Forelimb muscle (tissue), 1 donor: ENCODE data around the gene RNU1-3. TPM values are rescaled to one million over a fixed set of nuclear protein-coding genes. Genes with fewer than 3 reads are reported as not detected.
"Not testable (repeated sequence)": the region's sequence is repeated elsewhere in the genome, so short reads cannot be mapped to it uniquely, and the experiment has no call there.

Experiments used
- DNase-seq: peaks from one replicate; pipeline ENCODE4 v3.0.0-alpha.2; 2013; ENCODE audit warnings: low read depth
- polyA plus RNA-seq: library from polyadenylated mRNA; unstranded; fragments of 120-200 nt; gene quantifications from one replicate; pipeline ENCODE4 v1.2.1, GENCODE V29; 2013; ENCODE audit not compliant: insufficient read length

Gene RNU1-3
- polyA plus RNA-seq, 1 donor, result not detected

DNA sequence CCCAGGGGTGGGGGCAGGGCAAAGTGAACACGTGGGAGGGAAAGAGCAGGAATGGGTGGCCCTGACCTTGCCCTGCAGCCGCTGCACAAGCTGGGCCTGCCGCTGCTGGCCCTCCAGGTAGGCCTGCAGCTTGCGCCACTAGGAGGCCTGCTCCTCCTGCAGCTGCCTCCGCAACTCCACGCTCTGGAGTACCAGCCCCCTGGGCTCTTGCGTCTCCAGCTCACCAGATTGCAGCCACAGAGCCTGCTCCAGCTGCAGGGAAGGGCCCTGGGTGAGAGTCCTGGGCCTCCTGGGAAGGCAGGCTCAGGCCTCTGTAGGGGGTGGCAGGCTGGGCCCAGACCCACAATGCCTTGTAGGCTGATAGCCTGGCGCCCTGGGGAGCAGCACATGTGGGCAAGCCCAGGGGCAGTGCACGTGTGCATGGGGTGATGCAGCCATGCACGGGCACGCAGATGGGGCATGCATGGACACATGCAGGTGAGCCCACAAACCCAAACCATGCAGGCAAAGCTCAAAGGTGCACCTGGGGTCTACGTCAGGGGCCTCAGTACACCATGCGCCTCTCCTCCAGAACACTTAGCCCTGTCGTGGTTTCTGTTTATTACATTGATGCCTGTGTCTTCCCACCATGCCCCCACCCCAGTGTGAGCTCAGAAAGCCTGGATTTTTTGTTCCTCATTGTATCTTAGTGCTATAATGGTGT is 9.6 kb downstream of the RNU1-3 start:
- not testable (repeated sequence) for DNase-seq

DNA sequence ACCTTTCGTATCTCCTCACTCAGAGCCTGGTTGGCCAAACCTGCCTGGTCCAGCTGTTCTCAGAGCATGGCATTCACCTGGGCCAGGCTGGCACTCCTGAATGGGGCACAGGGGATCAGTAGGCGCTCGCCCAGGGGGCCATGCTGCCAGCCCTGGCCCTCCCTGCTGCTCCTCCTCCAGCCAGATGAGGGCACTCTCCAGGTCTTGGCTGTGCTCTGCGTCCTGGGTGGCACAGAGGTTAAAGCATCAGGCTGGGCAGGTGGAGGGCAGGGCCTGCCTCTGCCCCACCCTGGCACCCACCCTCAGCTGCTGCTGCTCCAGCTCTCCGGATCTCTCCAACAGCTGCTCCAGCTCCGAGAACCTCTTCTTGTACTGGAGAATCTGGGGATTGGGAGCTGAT is 10.2 kb downstream of the RNU1-3 start:
- not testable (repeated sequence) for DNase-seq

DNA sequence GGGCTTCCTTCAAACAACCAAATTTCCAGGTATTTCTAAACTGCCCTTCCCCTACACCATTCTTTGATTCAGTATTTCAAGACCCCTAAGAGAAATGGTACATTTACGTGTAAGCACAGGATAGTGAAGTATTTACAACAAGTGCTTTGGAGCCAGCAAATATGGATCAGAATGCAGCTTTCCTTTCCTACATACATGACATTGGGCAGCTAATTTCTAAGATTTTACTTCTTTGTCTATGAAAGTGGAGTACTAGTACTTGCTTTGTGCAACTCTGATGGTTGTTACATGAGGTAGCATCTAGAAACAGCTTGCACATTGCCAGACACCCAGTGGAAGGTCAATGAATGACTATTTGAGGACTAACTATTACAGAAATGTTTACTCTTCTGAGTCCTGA is 15.2 kb downstream of the RNU1-3 start:
- DNase-seq, result not testable (repeated sequence)

DNA sequence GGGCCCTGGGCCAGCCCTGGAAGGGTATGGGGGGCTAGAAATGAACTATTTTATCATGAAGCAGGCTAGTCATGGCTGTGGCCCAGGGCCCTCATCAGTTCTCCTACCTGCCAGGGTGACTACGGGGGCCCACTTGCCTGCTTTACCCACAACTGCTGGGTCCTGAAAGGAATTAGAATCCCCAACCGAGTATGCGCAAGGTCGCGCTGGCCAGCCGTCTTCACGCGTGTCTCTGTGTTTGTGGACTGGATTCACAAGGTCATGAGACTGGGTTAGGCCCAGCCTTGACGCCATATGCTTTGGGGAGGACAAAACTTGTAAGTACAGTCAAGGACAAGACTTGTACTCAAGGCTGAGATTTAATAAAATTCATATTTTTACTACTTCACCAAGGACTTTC is 16.8 kb downstream of the RNU1-3 start:
- DNase-seq, result not testable (repeated sequence)

DNA sequence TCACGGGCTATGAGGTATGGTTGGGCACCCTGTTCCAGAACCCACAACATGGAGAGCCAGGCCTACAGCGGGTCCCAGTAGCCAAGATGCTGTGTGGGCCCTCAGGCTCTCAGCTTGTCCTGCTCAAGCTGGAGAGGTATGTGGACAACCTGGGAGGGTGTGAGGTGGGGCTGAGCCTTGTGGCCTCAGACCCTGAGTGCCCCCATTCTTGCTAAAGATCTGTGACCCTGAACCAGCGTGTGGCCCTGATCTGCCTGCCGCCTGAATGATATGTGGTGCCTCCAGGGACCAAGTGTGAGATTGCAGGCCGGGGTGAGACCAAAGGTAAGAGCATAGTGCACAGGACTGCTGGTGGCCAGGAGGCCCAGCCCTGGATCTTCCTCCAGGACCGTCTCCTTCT is 17.4 kb downstream of the RNU1-3 start:
- not testable (repeated sequence) for DNase-seq

DNA sequence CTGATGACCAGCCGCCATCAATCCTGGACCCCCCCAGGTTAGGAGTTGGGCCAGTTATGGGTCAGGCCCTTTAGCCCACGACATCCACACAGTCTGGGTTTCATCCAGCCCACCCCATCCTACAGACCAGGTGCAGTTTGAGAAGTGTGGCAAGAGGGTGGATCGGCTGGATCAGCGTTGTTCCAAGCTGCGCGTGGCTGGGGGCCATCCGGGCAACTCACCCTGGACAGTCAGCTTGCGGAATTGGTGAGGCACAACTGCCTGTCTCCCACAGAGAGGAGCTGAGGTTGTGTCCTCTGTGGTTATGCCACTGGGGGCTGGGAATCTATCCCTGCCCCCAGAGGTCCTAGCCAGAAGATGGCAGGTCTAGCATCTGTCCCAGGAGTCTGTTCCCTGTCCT is 18.0 kb downstream of the RNU1-3 start:
- DNase-seq, result not testable (repeated sequence)

DNA sequence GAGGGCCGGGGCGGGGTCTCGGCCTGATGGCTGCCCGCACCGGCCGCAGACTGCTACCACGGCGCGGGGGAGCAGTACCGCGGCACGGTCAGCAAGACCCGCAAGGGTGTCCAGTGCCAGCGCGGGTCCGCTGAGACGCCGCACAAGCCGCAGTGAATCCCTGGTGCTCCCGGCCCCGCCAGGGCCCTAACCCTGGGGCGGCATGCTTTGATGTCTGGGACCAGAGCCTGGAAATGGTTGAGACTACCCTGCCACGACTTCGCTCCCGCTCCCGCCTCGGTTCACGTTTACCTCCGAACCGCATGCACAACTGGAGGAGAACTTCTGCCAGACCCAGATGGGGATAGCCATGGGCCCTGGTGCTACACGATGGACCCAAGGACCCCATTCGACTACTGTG is 18.5 kb downstream of the RNU1-3 start:
- not testable (repeated sequence) for DNase-seq

DNA sequence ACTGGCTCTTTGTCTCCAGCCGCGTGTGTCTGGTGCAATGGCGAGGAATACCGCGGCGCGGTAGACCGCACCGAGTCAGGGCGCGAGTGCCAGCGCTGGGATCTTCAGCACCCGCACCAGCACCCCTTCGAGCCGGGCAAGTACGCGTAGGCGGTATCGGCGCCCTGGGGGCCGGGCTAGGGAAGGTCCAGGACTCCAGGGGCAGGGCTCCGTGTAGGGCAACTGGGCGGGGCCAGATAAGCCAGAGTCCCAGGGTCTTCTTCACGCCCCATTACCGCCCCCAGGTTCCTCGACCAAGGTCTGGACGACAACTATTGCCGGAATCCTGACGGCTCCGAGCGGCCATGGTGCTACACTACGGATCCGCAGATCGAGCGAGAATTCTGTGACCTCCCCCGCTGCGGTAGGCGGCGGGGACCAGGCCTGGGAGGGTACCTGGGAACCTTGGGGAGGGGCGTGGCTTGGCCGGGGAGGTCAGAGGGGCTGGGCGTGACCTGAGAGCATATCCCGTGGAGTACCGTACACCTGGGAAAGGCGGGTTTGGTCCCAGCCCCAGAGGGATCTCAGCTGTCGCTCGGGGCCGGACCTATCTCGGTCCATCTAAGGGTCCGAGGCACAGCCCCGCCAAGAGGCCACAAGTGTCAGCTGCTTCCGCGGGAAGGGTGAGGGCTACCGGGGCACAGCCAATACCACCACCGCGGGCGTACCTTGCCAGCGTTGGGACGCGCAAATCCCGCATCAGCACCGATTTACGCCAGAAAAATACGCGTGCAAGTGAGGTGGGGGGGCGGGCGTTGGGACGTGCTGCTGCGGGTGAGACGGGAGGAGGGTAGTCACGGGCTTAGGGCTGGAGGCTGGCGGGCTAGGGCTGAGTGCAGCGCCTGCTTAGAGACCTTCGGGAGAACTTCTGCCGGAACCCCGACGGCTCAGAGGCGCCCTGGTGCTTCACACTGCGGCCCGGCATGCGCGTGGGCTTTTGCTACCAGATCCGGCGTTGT is 19.3 kb downstream of the RNU1-3 start:
- DNase-seq, result not testable (repeated sequence)

DNA sequence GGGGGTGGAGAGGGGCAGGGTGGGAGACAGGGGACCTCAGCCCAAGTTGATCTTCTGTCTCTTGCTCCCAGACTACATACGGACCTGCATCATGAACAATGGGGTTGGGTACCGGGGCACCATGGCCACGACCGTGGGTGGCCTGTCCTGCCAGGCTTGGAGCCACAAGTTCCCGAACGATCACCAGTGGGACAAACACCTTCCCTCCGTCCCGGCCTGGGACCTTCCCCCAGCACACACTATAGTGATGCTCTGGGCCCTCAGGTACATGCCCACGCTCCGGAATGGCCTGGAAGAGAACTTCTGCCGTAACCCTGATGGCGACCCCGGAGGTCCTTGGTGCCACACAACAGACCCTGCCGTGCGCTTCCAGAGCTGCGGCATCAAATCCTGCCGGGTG is 20.0 kb downstream of the RNU1-3 start:
- DNase-seq, result not testable (repeated sequence)

DNA sequence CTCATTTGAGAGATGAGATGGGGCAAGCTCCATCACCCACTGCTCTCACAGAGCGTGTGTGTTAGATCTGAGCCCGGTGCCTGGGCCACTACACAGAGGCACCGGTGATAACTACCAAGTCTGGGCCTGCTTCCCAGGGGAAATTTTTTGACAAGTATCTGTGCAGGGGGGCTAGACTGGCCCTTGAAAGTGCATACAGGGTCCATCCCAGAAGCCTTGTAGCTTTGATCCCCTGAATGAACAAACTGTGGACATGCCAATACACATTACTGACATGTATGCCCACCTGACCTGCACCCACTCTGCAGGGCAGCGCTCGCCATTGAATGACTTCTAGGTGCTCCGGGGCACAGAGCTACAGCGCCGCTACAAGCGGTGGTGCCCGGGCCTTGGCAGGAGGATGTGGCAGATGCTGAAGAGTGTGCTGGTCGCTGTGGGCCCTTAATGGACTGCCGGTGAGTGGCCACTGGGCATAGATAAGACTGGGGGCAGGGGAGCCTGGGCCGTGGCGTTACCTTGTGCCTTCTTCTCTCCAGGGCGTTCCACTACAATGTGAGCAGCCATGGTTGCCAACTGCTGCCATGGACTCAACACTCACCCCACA is 20.6 kb downstream of the RNU1-3 start:
- not testable (repeated sequence) for DNase-seq

DNA sequence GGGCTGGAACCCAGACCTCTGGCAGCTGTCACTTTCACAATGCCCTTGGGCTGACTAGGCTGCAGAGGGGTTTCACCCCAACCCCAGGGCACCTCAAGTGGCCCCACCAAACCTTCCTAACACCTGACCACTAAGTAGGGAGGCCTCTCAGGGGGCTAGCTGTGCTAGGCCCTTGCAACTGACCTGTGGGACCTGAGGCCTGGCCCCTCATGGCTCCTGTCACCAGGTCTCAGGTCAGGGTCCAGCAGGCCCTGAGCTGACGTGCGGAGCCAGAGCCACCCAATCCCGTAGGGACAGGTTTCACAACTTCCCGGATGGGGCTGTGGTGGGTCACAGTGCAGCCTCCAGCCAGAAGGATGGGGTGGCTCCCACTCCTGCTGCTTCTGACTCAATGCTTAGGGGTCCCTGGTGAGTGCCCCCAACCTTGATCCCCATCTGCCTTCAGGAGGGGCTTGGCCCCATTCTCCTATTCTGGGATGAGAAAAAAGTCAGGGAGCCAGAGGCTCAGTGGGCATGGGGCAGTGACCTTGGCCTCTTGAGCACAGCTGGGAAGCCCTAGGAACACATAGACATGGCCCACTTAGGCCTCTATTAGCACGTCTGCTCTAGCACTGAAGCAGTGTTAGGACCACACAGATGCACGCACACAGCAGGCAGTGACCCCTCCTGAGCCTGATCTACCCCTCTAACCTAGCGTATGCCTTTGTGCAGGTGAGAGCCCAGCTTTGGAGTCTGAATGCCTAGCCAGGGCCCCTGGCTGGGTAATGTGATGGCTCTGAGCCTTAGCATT is 21.3 kb downstream of the RNU1-3 start:
- not testable (repeated sequence) for DNase-seq

DNA sequence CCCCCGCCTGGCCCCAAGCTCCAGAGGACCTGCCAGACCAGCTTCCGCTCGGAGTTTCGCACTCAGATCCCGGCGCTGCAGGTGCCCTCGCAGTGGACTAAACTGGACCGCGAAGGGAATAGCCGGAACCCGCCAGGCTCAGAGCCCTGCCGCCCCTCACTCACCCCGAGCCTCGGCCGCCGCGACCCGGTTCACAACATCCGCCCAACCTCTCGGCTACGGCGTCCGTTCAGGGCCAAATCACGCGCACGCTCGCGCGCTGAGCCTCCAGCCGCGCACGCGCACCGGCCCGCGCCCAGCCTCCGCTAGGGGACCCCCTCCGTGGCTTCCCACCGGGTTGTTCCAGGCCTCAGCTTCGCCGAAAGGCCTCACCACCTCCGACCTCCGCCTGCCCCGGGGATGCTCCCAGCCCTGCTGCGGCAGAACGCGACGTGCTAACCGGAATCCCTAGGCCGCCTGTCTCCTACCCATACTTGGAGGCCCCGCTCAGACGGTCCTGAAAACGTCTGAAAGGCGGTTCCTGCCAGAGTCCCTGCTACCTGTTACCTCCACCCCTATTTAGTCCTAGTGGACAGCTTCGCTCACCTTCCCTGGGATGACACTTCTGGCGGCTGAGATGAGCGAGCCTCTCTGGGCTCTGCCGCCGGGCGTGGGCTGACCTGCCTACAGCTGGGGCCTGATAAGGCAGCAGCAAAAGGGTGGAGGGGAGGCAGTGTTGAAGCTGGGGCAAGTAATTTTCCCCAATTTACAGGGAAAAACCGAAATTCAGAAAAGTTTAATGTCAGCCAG is 22.1 kb downstream of the RNU1-3 start:
- DNase-seq, result peak; percentile 97

DNA sequence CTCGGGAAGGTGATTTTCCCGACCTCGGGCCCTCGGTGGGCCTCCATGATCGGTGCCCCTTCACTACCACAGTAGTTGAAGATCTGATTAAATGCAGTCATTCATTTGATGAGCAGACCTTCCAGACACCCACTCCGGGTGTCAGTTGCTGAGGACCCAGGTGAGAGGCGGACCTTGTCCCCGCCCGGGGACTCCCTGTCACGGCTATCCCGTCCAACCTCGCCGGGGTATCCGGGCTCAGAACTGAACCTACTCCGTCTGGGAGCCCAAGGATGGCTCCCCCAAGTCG is 22.6 kb downstream of the RNU1-3 start:
- no peak for DNase-seq

DNA sequence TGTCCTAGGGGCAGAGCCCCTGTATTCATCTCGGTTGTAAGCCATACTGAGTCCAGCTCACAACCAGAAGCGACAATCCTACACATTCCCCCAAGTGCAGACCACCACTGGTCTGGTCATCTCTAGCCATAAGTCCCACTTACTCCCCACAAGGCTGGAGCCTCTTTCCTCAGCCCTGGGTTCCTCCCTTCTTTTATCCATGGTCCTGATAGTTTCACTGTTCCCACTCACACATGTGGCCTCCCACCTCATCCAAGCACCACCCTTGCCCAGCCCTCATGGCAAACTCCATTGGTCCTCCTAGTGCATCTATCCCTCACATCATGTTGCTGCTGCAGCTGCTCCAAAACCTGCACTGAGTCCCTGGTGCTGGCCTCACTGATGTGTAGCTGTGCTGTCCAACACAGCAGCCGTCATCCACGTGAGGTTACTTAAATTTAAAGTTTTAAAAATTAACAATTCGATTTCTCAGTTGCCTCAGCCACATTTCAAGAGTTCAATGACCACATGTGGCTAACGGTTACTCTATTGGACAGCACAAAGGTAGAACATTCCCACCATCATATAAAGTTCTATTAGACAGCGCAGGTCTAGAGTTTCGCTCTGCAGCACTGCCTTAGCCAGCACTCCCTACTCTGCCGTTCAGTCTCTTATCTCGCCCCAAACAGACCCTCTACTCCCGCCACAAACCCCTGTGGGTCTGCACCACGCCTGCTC is 23.1 kb downstream of the RNU1-3 start:
- DNase-seq, result not testable (repeated sequence)

DNA sequence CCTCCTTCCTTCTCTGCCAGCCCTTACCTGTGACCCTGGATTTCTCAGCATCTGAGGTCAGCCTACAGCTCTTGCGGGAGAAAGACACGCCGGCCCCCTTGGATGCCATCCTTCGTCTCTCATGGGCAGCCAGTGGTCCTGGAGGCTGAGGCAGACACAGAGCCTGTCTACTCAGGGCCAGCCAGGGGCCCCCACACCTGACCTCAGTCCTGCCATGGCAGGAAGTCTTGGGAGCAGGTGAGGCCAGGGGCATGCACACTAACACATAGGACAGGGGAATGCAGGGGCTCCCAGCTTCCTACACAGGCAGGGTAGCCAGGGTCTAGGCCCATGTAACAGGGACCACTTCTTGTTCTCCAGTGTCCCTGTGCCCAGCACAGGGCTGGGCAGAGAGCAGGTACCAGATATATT is 23.7 kb downstream of the RNU1-3 start:
- not testable (repeated sequence) for DNase-seq

DNA sequence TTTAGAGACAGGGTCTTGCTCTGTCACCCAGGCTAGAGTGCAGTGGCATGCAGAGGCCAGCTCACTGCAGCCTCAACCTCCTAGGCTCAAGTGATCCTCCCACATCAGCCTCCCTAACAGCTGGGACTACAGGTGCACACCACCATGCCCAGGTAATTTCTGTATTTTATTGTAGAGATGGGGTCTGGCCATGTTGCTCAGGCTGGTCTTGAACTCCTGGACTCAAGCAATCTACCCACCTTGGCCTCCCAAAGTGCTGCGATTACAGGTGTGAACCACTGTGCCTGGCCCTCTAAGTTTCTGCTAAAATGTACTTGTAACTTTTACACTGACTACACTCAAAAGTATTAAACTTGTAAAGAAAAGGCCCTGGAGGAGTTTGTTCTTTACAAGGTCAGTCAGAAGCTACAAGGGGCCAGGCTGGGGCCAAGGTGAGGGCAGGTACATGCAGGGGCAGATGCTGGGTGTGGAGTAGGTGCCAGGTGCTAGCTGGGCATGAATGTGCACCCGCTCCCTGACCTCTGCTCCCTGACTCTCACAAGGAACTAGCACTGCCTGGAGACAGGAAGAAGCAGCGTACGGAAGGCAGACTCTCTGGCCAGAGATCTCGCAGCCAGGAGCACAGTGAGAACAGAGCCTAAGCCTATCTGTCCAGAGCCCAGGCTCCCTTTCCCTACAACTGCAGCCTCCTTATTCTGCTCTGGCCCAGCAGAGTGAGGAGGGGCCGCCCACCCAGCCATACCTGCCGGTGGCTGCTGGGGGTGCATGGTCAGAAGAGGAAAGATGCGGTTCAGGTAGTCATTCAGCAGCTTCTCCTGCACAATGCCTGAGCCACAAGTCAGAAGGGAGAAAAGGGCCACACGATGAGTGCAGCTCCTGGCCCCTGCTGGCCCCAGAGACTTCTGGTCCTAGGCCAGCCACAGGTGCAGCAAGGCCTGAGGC is 24.5 kb downstream of the RNU1-3 start:
- not testable (repeated sequence) for DNase-seq

DNA sequence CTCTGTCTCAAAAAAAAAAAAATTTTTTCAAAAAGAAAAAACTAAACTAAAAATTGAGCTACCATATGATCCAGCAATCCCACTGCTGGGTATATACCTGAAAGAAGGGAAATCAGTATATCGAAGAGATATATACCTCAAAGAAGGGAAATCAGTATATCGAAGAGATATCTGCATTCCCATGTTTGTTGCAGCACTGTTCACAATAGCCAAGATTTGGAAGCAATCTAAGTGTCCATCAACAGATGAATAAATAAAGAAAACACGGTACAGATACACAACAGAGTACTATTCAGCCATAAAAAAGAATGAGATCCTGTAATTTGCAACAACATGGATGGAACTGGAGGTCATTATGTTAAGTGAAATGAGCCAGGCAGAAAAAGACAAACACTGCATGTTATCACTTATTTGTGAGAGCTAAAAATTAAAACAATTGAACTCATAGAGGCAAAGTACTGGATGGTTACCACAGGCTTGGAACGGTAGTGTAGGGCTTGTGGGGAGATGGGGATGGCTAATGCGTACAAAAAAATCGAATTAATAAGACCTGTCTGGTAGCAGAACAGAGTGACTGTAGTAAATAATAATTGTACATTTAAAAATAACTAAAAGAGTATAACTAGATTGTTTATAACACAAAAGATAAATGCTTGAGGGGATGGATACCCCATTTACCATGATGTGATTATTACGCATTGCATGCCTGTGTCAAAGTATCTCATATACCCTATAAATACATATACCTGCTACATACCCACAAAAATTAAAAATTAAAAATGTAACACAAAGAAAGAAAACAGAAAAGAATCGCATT is 25.4 kb downstream of the RNU1-3 start:
- DNase-seq, result not testable (repeated sequence)
